ENCODE results near the gene ZNF775.

DNA sequence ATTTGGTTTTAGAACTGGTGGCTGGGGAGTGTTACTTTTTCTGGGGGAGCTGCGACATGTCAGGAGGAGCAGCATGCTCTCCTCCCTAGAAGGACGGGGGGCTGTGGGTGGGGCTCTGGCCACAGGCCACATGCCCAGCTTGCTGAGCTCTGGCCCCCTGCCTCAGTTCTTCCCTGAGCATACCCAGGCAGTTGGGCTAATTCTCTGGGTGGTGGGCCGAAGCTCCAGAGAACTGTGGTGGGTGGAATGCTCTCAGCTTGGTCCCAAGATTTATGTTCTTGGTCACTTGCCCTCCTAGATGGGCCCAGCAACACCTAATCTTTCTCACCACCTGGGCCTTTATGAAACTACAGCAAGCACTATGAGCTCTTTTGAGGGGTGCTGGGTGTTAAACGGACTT lies 5.1 kb upstream of the ZNF775 start:
- no peak for TF ChIP-seq TAF1 (IDR thresholded peaks at IDR 0.05; ENCODE audit: borderline replicate concordance, low read depth, low read length)
- TF ChIP-seq POLR2A (IDR thresholded peaks at IDR 0.05; ENCODE audit: low read depth, low read length): no peak

All from GM12892 (cell line).